IMR-90 (cell line): ENCODE data around the gene CEP20. TPM values are rescaled to one million over a fixed set of nuclear protein-coding genes. Genes with fewer than 3 reads are reported as not detected.

ENCODE experiments used
- ATAC-seq: fragments of 200-7000 bp; cut with Tn5 transposase; 2 replicates; pipeline ENCODE4 v1.9.1; 2020; ENCODE audit warnings: low read depth, mild to moderate bottlenecking, moderate library complexity
- BruUV-seq: library from RNA; stranded (reverse); fragments of 400-500 nt; replicated peaks from 2 replicates; lab custom pipeline; 2021; lab: Mats Ljungman, UMichigan
- CTCF ChIA-PET: fragments of 300-600 bp; formaldehyde crosslinking; extraction: SDS; loops from one replicate; lab custom pipeline; 2021; ENCODE audit warnings: antibody characterized with exemption; lab: Yijun Ruan, JAX
- POLR2A ChIA-PET: fragments of 300-600 bp; sonication (Branson Sonifier 250); formaldehyde crosslinking; loops from one replicate; lab custom pipeline; 2022; ENCODE audit warnings: antibody characterized with exemption; ENCODE audit not compliant: unreplicated experiment; lab: Charles Lee
- DNase-seq: peaks from one replicate; pipeline ENCODE4 v3.0.0; 2013
- H2AFZ ChIP-seq: replicated peaks from 2 replicates; pipeline ENCODE3; 2013; ENCODE audit warnings: low read length, mild to moderate bottlenecking; ENCODE audit not compliant: poor library complexity
- H2AK5ac ChIP-seq: 2 replicates; pipeline ENCODE4 v1.6.1; 2013; ENCODE audit warnings: low read depth, low read length, inconsistent platforms
- H2AK9ac ChIP-seq: replicated peaks from 2 replicates; pipeline ENCODE3; 2013; ENCODE audit warnings: mild to moderate bottlenecking, low read depth, low read length, moderate library complexity; ENCODE audit not compliant: poor library complexity
- H2BK120ac ChIP-seq: 2 replicates; pipeline ENCODE4 v1.6.1; 2013; ENCODE audit warnings: low read depth, low read length, inconsistent platforms
- H2BK15ac ChIP-seq: 3 replicates; pipeline ENCODE4 v1.6.1; 2013; ENCODE audit warnings: low read depth, low read length, inconsistent platforms
- H2BK20ac ChIP-seq: 2 replicates; pipeline ENCODE4 v1.6.1; 2013; ENCODE audit warnings: low read depth, mild to moderate bottlenecking, inconsistent platforms, low read length, moderate library complexity
- H2BK5ac ChIP-seq: 2 replicates; pipeline ENCODE4 v1.6.1; 2013; ENCODE audit warnings: mild to moderate bottlenecking, low read depth, low read length, inconsistent platforms; ENCODE audit not compliant: poor library complexity, severe bottlenecking
- H3K14ac ChIP-seq: replicated peaks from 2 replicates; pipeline ENCODE4 v1.6.1; 2013; ENCODE audit warnings: low read depth, low read length, inconsistent platforms
- H3K18ac ChIP-seq: 2 replicates; pipeline ENCODE4 v1.6.1; 2013; ENCODE audit warnings: low read depth, low read length, control low read depth
- H3K23ac ChIP-seq: 2 replicates; pipeline ENCODE4 v1.6.1; 2013; ENCODE audit warnings: low read depth, low read length, inconsistent platforms
- H3K27ac ChIP-seq: 2 replicates; pipeline ENCODE4 v1.5.1; 2013; ENCODE audit warnings: mild to moderate bottlenecking, control low read depth, low read length; ENCODE audit not compliant: insufficient read depth
- H3K27me3 ChIP-seq: 2 replicates; pipeline ENCODE4 v1.6.1; 2013; ENCODE audit warnings: low read length; ENCODE audit not compliant: control insufficient read depth, insufficient read depth
- H3K36me3 ChIP-seq: 2 replicates; pipeline ENCODE4 v1.6.1; 2013; ENCODE audit warnings: low read length, mixed read lengths; ENCODE audit not compliant: control insufficient read depth, insufficient read depth
- H3K4ac ChIP-seq: 2 replicates; pipeline ENCODE4 v1.6.1; 2013; ENCODE audit warnings: low read depth, low read length, inconsistent platforms
- H3K4me1 ChIP-seq: 2 replicates; pipeline ENCODE4 v1.6.1; 2013; ENCODE audit warnings: low read length, mixed read lengths; ENCODE audit not compliant: control insufficient read depth, insufficient read depth
- H3K4me2 ChIP-seq: 2 replicates; pipeline ENCODE4 v1.6.1; 2013; ENCODE audit warnings: low read depth, mild to moderate bottlenecking, control low read depth, low read length, moderate library complexity
- H3K4me3 ChIP-seq: 2 replicates; pipeline ENCODE4 v1.5.1; 2013; ENCODE audit warnings: low read depth, mild to moderate bottlenecking, control low read depth, low read length, moderate library complexity; ENCODE audit not compliant: insufficient read depth
- H3K56ac ChIP-seq: 2 replicates; pipeline ENCODE4 v1.6.1; 2013; ENCODE audit warnings: low read length, inconsistent platforms; ENCODE audit not compliant: insufficient read depth; ENCODE audit errors: extremely low read depth
- H3K79me1 ChIP-seq, 2 experiments: 2 replicates each; pipeline ENCODE4 v1.6.1; 2013; ENCODE audit warnings: low read length in 2 of 2, inconsistent platforms in 1 of 2, low read depth in 1 of 2
- H3K9ac ChIP-seq: 2 replicates; pipeline ENCODE4 v1.6.1; 2013; ENCODE audit warnings: low read depth, low read length, control low read depth
- H3K9me1 ChIP-seq: 2 replicates; pipeline ENCODE4 v1.6.1; 2013; ENCODE audit warnings: low read length, inconsistent platforms; ENCODE audit not compliant: insufficient read depth
- H3K9me3 ChIP-seq: 2 replicates; pipeline ENCODE4 v1.6.1; 2013; ENCODE audit warnings: low read length; ENCODE audit not compliant: control insufficient read depth, insufficient read depth
- H4K20me1 ChIP-seq: 2 replicates; pipeline ENCODE4 v1.6.1; 2013; ENCODE audit warnings: low read length, inconsistent platforms; ENCODE audit not compliant: insufficient read depth
- H4K5ac ChIP-seq: 2 replicates; pipeline ENCODE4 v1.6.1; 2013; ENCODE audit warnings: mild to moderate bottlenecking, low read depth, low read length, control low read depth
- H4K8ac ChIP-seq, 2 experiments: 2 replicates each; pipeline ENCODE4 v1.6.1; 2013; ENCODE audit warnings: low read depth in 2 of 2, low read length in 2 of 2, control low read depth in 1 of 2, inconsistent platforms in 1 of 2
- H4K91ac ChIP-seq: 2 replicates; pipeline ENCODE4 v1.6.1; 2013; ENCODE audit warnings: low read depth, low read length, inconsistent platforms; ENCODE audit not compliant: insufficient read depth
- BHLHE40 ChIP-seq: fragments of 150-350 bp; IDR thresholded peaks from 2 replicates; pipeline ENCODE4 v1.6.1; 2016; ENCODE audit warnings: mild to moderate bottlenecking, low read depth, low read length
- CEBPB ChIP-seq: IDR thresholded peaks from 2 replicates; pipeline ENCODE4 v1.6.1; 2012; ENCODE audit warnings: low read depth, low read length, improper control_type of control experiment
- CHD1 ChIP-seq: IDR thresholded peaks from 2 replicates; pipeline ENCODE4 v1.6.1; 2012; ENCODE audit warnings: low read depth, low read length, improper control_type of control experiment
- ELK1 ChIP-seq: fragments of 150-350 bp; IDR thresholded peaks from 2 replicates; pipeline ENCODE4 v1.6.1; 2016; ENCODE audit warnings: low read depth, mild to moderate bottlenecking, low read length, moderate library complexity, borderline replicate concordance
- FOS ChIP-seq: fragments of 150-350 bp; IDR thresholded peaks from 2 replicates; pipeline ENCODE4 v1.6.1; 2016; ENCODE audit warnings: low read depth, low read length
- MAFK ChIP-seq: IDR thresholded peaks from 2 replicates; pipeline ENCODE4 v1.6.1; 2012; ENCODE audit warnings: low read depth, low read length, improper control_type of control experiment
- MAZ ChIP-seq: IDR thresholded peaks from 2 replicates; pipeline ENCODE4 v1.6.1; 2012; ENCODE audit warnings: low read depth, mild to moderate bottlenecking, low read length, improper control_type of control experiment, moderate library complexity, borderline replicate concordance
- NFE2L2 ChIP-seq: fragments of 150-350 bp; IDR thresholded peaks from 2 replicates; pipeline ENCODE4 v1.6.1; 2016; ENCODE audit warnings: low read depth, mild to moderate bottlenecking, low read length
- RAD21 ChIP-seq: IDR thresholded peaks from 2 replicates; pipeline ENCODE4 v1.6.1; 2012; ENCODE audit warnings: low read length, improper control_type of control experiment
- RCOR1 ChIP-seq: IDR thresholded peaks from 2 replicates; pipeline ENCODE4 v1.6.1; 2012; ENCODE audit warnings: mild to moderate bottlenecking, low read length, improper control_type of control experiment; ENCODE audit not compliant: insufficient replicate concordance
- RFX5 ChIP-seq: IDR thresholded peaks from 2 replicates; pipeline ENCODE4 v1.8.0; 2012; ENCODE audit warnings: low read depth, mild to moderate bottlenecking, low read length, moderate library complexity
- USF2 ChIP-seq: fragments of 150-350 bp; IDR thresholded peaks from 2 replicates; pipeline ENCODE4 v1.6.1; 2017; ENCODE audit warnings: mild to moderate bottlenecking, antibody characterized with exemption, low read length, low read depth
- WGBS, 2 experiments: methylation state at CpG; one replicate each; pipeline versions ENCODE4 v1.1.5 to v1.1.7; 2013; ENCODE audit warnings: missing lambda C conversion rate in 2 of 2; ENCODE audit not compliant: insufficient read length in 1 of 2; ENCODE audit errors: extremely low coverage in 2 of 2; 5-methylcytosine and 5-hydroxymethylcytosine counted together
- dilution Hi-C: fragments of 300-500 bp; cut with HindIII; formaldehyde crosslinking; loops from one replicate; pipeline ENCODE4 v1.14.3; 2018; ENCODE audit warnings: low sequenced_read_pairs; ENCODE audit not compliant: unreplicated experiment
- in situ Hi-C: fragments of 300-500 bp; cut with MboI; formaldehyde crosslinking; loops from 3 replicates; pipeline ENCODE4 v1.14.3; 2019; ENCODE audit warnings: low sequenced_read_pairs, inconsistent platforms, mixed read lengths
- intact Hi-C: fragments of 100-400 bp; cut with micrococcal nuclease; formaldehyde crosslinking; loops from 2 replicates; pipeline ENCODE4 v1.10.0; 2022
- polyA plus RNA-seq, 3 experiments: library from polyadenylated mRNA; depleted of rRNA; stranded (reverse); fragments of >200 nt; gene quantifications; 2 replicates each; pipeline ENCODE4 v1.2.3, GENCODE V29; 2012; ENCODE audit warnings: low replicate concordance in 1 of 3
- total RNA-seq: library from RNA; depleted of rRNA; stranded (reverse); fragments of >200 nt; gene quantifications from 2 replicates; pipeline ENCODE4 v1.2.3, GENCODE V29; 2012
- TF ChIP-seq, protein P1 (sequence below): conservative IDR thresholded peaks from 2 replicates; pipeline ENCODE4 v1.5.1; 2012; ENCODE audit warnings: mild to moderate bottlenecking, low read depth, low read length, improper control_type of control experiment

The CEP20 gene
- total and polyA plus RNA-seq, 2 of the 4 experiments (the other 2 are of a cell fraction), result 28.8 to 40.1 TPM

DNA sequence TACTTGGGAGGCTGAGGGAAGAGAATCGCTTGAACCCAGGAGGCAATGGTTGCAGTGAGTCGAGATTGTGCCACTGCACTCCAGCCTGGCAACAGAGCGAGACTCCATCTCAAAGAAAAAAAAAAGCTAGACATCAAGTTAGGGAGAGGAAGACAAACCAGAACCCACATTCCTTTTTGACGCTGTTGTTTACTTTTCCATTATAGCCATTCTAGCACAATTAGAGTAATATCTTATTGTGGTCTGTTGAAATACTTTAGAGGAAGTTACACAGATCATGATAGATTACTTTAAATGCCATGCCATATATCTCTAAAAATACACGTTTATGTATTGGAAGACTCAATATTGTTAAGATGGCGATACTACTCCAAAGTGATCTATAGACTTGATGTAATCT is 44.5 kb upstream of the CEP20 start:
- Histone ChIP-seq H3K9me1 (no peaks in the 10 kb centered on the region), H3K18ac (no peak overlapping the region), H3K56ac (no peak overlapping the region), H3K23ac (no peak overlapping the region), H2BK5ac (no peak overlapping the region), H3K27me3 (no peaks in the 10 kb centered on the region), H2AK5ac (no peak overlapping the region), H3K79me1 (no peaks in the 10 kb centered on the region), H4K20me1 (no peaks in the 10 kb centered on the region), H3K4me3 (no peak overlapping the region), H3K9ac (no peak overlapping the region), H3K9me3 (no peaks in the 10 kb centered on the region; the same call in 1 of the 2 replicates), H4K8ac (no peak overlapping the region), H2AFZ (no peak overlapping the region), H3K4ac (no peak overlapping the region), H2BK15ac (no peak overlapping the region), H2BK120ac (no peak overlapping the region), H3K27ac (no peak overlapping the region), H3K4me2 (no peak overlapping the region), H4K91ac (no peak overlapping the region), H2AK9ac (no peak overlapping the region), H3K36me3 (no peaks in the 10 kb centered on the region), H3K14ac (no peak overlapping the region), H4K5ac (no peak overlapping the region), H2BK20ac (no peak overlapping the region), H3K4me1 (no peaks in the 10 kb centered on the region; the same call in 1 of the 2 replicates)
- WGBS, 2 experiments, result no CpG with 5 or more reads among the region's 6 CpGs
- TF ChIP-seq MAZ (no peak), RAD21 (no peak), RCOR1 (no peak), BHLHE40 (no peak), NFE2L2 (no peak), RFX5 (no peak), CHD1 (no peak), ELK1 (no peak), FOS (no peak), USF2 (no peak), CEBPB (no peak), MAFK (no peak)
- TF ChIP-seq, protein P1, sequence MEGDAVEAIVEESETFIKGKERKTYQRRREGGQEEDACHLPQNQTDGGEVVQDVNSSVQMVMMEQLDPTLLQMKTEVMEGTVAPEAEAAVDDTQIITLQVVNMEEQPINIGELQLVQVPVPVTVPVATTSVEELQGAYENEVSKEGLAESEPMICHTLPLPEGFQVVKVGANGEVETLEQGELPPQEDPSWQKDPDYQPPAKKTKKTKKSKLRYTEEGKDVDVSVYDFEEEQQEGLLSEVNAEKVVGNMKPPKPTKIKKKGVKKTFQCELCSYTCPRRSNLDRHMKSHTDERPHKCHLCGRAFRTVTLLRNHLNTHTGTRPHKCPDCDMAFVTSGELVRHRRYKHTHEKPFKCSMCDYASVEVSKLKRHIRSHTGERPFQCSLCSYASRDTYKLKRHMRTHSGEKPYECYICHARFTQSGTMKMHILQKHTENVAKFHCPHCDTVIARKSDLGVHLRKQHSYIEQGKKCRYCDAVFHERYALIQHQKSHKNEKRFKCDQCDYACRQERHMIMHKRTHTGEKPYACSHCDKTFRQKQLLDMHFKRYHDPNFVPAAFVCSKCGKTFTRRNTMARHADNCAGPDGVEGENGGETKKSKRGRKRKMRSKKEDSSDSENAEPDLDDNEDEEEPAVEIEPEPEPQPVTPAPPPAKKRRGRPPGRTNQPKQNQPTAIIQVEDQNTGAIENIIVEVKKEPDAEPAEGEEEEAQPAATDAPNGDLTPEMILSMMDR, result no peak
- ATAC-seq, result no peak
- POLR2A ChIA-PET, result no interaction called here
- intact Hi-C loops (no loop called here), in situ Hi-C loops (no loop called here), dilution Hi-C loops (no loop called here)
- CTCF ChIA-PET, result interaction anchor here (0.6 kb wide), 1 partner anchor 315 kb away, joined by 5 read pairs; no protein-coding TSS in a partner anchor
- no TSS peak for BruUV-seq
- DNase-seq, result no peak
